NT2/D1 (cell line): ENCODE results near the gene PICALM.

Experiments
- SUZ12 ChIP-seq: IDR thresholded peaks from 2 replicates; pipeline ENCODE4 v1.6.1; 2011; ENCODE audit not compliant: insufficient read length, insufficient read depth; ENCODE audit errors: extremely low read depth
- YY1 ChIP-seq: IDR thresholded peaks from 2 replicates; pipeline ENCODE4 v1.6.1; 2011; ENCODE audit not compliant: insufficient read length, insufficient read depth
- ZNF274 ChIP-seq: IDR thresholded peaks from 2 replicates; pipeline ENCODE4 v1.6.1; 2011; ENCODE audit warnings: mild to moderate bottlenecking, low read depth, low read length

- TF ChIP-seq ZNF274, result no peak
- no peak for TF ChIP-seq YY1
- TF ChIP-seq SUZ12, result no peak
Measured at GRCh38 chr11:86021377-86021776, 47.5 kb downstream of the PICALM start.
